DMS 273 treated with DMSO at 0.1 percent for 48 hours (cell line): ENCODE data around the gene FAM3D.
A peak's percentile ranks its signal among the peaks of the same experiment; 100 is the strongest.

ENCODE experiments used
- DNase-seq: peaks from one replicate; lab custom pipeline; 2025; lab: John Stamatoyannopoulos, UW

Gene FAM3D

DNA sequence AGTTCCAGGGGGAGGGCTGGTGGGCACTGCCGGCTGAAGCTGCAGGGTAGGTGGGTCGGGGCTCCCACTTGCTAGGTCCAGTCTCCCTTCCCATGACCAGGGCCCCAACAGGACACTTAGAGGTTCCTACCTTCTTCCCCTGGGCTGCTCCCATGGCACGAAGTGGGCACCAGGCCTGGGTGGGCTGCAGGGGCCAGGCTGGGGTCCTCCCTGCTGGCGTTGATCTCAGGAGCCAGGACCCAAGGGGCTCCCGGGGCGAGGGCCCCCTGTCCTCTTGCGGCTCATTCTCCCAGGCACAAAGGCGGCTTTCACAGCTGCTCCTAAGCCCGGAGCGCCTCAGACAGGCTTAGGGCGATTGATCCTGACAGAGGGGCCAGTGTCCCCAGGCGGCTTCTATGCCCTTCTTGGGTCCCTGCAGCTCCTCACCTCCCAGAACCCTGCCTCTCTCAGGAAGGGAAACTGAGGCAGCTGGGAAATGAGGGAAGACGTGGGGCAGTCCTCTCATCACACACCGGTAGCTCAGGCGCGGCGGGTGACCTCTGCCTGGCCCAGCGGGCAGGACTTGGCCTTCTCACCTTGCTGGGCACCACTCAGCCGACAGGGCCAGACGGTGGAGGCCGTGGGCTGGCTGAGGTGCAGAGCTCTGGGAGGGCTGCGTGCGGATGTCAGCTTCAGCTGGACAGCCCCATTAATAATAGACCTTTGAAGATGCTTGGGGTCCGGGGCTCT, 39.6 kb downstream of the FAM3D start:
- DNase-seq, result no peak

DNA sequence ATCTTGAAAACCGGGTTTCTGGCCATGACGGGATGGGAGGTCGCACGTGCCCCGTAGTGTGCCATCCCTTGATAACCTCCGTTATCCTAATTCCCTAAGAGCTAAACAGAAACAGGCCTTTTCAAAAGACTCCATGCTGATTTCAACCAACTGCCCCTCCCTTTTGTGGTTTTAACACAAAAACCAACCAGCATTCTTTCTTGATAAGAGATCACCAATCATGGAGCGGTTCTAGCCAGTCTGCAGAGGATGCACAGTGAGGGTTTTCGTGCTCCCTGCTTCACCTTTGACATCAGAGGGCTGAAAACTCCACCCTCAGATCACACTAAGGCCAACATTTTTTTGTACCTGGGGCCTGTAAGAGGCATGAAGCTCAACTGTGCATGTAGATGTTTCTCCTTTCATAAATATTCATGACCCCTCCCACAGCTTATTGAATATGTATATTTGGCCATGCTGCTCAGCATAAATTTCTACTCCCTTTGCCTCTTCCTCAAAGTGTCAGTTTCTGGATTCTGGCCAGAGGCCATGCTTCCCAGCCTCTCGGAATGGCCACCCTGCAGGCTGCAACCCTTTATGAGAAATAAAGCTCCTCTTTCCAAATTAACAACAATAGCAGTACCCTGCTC, 41.3 kb downstream of the FAM3D start:
- no peak for DNase-seq

- no peak for DNase-seq
These were observed 42.0 kb downstream of the FAM3D start for GRCh38 chr3:58624550-58624949.

- DNase-seq, result no peak
These were observed 42.6 kb downstream of the FAM3D start for GRCh38 chr3:58623961-58624360.

DNA sequence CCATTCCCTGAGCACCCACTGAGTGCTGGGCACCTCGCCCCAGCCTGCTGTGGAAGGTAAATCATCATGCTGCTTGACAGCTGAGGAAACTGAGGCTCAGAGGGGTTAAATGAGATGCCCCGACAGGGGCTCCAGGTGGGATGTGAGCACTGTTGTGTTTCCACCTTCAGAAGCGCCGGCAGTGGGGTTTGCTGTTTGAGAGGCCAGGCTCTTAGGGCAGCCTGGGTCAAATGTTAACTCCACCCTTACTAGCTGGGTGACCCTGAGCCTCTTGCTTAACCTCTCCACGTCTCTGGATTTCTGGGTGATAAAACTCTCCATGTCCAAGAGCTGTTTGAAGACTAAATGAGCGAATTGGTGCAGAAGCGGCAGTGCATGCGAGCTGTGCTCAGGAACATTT, 43.1 kb downstream of the FAM3D start:
- no peak for DNase-seq

DNA sequence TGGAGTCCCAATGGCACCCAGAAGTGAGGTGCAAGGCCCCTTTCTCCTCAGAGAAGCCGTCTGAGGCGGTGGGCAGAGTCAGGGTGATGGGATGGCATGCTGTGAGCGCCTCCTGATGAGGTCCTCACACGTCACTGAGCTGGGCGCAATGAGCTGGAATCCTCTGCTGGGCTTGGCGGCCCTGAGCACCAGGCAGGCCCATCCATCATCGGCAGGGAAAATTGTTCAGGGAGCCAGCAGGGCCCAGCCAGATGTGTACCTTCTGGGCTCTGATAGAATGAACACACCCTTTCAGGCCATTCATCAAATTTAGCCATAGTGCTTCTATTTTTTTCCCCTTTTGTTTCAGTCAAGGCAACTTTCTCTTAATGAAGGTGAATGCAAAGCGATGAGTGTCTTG, 43.7 kb downstream of the FAM3D start:
- no peak for DNase-seq

DNA sequence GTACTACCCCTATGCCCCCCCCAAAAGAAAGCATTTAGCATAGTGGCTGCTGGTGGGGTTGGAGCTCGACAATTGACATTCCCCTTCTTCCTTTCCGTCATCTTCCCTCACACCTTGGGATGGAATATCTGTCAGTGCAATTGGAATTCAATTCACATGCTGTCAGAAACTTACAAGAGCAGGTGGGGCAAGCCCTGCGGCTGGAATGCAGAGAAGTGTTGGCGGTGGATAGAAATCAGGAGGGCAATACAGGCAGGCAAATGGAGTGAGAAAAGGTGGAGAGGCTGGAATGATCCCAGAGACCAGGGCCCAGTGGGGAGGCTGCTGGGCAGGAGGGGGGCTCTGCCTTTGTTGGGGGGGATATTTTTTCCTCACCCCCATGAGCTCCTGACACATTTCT, 44.1 kb downstream of the FAM3D start:
- no peak for DNase-seq

DNA sequence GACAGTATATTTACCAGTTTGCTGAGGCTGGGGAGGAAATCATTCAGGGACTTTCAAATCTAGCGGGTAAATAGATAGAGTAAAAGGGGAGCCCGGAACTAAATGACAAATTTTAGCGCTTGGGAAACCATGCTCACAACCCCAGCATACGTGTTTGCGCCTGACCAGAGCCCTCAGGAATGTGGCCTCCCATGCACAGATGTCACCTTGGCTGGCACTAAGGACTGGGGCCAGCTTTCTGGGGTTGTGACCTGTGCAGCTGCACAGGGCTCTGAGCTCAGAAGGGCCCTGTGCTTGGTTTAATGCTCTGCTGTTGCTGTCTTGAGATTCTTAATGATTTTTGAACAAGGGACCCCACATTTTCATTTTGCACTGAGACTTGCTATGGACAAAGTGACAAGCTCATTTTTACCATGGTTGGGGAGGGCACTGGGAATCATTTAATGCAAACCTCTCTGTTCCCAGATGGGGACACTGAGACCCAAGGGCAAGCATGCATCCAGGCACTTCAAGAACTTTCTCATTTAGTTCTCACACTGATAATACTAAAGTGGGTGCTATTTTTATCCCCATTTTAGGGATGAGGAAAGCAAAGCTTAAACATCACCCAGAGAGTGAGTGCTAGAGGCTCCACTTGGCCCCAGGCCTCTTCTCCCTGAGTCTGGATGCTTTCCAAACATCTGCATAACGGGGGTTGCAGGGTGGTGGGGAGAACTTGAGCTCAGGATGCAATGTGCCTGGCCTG, 45.3 kb downstream of the FAM3D start:
- DNase-seq, result no peak

DNA sequence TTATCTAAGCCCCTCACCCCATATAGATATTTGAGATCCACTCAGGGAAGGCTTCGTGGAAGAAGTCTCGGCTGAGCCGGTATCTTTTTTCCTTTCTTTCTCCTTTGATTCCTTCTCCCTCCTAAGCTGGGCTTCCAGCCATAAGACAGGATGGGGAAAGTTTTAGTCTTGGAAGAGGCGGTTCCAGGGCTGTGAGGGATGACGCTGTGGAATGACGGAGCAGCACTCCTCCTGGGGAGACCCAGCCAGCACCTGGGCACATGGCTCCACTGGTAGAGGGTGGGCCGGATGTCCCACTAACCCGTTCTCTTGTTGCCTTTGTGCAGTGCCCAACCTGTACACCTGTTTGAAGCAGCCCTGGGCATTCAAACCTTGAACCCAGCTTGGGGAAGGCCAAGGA, 46.2 kb downstream of the FAM3D start:
- DNase-seq, result no peak

GRCh38 chr3:58617338-58617761, 49.2 kb downstream of the FAM3D start:
- DNase-seq, result no peak

GRCh38 chr3:58613236-58614132, 53.1 kb downstream of the FAM3D start:
- DNase-seq, result no peak

DNA sequence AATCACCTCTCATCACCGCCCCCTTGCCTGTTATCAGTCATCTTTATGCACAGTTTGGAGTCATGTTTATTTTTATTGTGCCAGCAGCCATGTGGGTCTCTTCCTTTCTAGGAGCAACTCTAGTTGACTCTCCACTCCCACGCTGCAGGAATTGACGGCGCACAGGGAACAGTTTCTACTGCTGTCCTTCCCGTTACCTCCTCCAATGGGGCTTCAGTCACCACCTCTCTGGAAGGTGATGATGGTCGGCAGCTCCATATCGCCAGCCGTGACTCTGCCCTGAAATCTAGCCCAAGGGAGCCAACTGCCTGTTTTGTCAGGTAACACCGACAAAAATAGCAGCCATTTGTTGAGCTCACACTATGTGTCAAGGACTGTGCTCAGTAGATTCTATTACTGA, 53.7 kb downstream of the FAM3D start:
- DNase-seq, result no peak

GRCh38 chr3:58609990-58610389, 56.6 kb downstream of the FAM3D start:
- no peak for DNase-seq

- peak; percentile 12 for DNase-seq
These were observed 57.9 kb downstream of the FAM3D start for GRCh38 chr3:58608648-58609047.

GRCh38 chr3:58607816-58608215, 58.8 kb downstream of the FAM3D start:
- DNase-seq, result no peak

DNA sequence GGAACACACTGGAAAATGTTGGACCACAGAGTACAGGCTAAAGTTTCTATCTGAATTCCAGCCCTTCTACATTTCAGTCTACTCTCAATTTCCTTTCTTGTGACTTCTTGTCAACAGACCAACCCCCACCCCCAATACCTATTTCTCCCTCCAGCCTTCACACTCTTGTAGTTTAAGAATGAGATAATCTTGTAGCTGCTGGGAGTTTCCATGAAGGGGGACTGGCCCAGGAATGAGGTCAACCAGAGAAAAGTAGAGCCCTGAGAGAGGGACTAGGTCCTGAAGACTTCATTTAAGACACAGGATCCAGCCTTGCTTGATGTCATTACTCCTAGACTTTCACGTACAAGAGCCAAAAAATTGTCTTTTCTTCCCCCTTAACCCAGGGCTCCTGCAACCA, 59.9 kb downstream of the FAM3D start:
- DNase-seq, result no peak

DNA sequence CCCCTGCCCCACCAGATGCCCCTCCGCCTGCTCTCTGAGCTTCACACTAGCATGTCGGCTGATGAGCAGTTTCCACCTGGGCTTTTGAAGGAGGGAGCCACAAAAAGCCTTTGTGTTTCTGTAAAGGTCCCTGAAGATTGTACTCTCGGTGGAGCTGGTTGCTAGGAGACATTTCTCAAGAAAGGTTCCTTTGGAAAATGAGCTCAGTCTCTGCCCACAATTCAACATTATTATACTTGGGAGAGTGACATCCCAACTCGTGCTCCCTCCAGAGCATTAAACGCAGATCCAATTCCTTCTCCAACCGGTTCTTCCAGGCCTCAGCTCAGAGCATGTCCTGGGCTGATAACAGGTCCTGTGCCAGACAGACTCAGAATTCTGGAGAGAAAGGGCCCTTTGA, 62.5 kb downstream of the FAM3D start:
- DNase-seq, result no peak

DNA sequence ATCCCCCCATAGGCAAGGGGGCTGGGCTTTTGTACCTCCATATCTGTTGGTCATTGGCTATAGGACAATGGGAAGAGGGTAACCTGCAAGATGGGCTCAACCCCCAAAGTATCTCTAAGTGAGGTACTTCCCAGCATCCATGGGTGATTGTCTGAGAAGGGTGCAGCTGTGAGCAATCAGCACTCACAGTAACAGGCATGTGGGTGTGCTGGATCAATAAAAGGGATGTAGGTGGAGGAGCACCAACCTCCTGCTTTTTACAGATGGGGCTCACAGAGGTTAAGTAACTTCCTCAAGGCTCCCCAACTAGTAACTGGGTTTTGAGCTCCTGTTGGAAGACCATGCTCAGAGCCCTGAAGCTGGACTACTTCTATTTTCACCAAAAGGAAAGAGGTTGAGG, 63.0 kb downstream of the FAM3D start:
- no peak for DNase-seq

- DNase-seq, result no peak
These were observed 68.7 kb downstream of the FAM3D start for GRCh38 chr3:58597770-58598310.

DNA sequence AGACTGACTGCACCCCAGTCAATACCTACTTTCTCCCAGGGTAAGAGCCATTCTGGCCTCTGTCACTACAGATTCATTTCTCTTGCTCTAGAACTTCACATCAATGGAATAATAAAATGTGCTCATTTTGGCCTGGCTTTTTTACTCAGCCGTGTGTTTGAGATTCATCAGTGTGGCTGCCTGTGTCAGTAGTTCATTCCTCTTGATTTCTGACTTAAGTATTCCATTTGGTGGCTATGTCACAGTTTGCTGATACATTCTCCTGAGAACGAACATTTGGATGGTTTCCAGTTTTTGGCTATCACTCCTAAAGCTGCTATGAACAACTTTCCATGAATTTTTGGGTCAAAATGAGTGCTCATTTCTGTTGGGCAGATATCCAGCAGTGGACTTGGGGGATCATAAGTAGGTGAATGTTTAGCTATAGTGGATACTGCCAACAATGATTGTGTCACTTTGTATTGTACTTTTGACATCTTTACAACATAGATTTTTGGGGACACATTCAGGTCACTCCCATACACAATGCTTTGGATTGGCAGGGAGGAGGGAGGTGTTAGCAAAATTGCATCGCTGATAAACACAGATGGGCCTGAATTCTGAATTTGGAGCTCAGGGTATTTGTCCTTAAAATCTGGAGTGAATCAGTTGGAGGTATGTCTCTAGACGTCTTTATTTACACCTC, 69.6 kb downstream of the FAM3D start:
- DNase-seq, result no peak

DNA sequence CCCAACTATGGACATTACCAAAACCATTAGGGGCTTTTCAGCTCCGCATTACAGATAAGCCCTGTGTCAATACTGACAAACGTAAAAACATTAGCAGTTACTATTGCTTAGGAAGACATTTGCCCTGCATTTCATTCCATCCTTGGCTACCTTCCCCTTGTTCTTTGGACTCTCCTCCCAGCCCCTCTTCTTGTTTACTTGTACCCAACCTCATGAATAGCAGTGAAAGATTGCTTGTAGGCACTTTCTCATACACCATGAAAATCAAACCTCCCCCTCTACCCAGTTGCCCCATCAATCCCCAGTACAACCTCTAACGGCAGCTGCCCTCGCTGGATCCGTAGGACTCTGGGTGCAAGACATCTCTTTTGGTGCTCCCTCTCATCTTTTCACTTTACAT, 72.5 kb downstream of the FAM3D start:
- DNase-seq, result no peak
